SK-N-MC (cell line): ENCODE results near the gene TK2.
"Not testable (repeated sequence)": the region's sequence is repeated elsewhere in the genome, so short reads cannot be mapped to it uniquely, and the experiment has no call there.

Experiments used
- DNase-seq: peaks from one replicate; pipeline ENCODE4 v3.0.0-alpha.2; 2011; ENCODE audit warnings: low read depth, low spot score
- H3K27ac ChIP-seq: fragments of 200-600 bp; sonication (generic); 2 replicates; pipeline ENCODE4 v1.5.1; 2016; ENCODE audit warnings: mixed run types
- H3K36me3 ChIP-seq: fragments of 200-600 bp; sonication (generic); 2 replicates; pipeline ENCODE4 v1.6.1; 2017; ENCODE audit warnings: antibody characterized with exemption, low read length, mixed read lengths; ENCODE audit not compliant: insufficient read depth
- H3K4me3 ChIP-seq: fragments of 200-600 bp; sonication (generic); 2 replicates; pipeline ENCODE4 v1.5.1; 2016
- H3K9ac ChIP-seq: fragments of 200-600 bp; sonication (generic); 2 replicates; pipeline ENCODE4 v1.8.0; 2017; ENCODE audit warnings: mixed run types, mixed read lengths; ENCODE audit not compliant: insufficient read length
- H3K9me3 ChIP-seq: fragments of 200-600 bp; sonication (generic); 2 replicates; pipeline ENCODE4 v1.6.1; 2017; ENCODE audit warnings: low read depth, mild to moderate bottlenecking, antibody characterized with exemption, low read length, moderate library complexity, mixed read lengths
- EZH2 ChIP-seq: fragments of 200-600 bp; sonication (generic); IDR thresholded peaks from one replicate; pipeline ENCODE4 v1.6.1; 2017; ENCODE audit warnings: antibody characterized with exemption
- FOXP2 ChIP-seq: optimal IDR thresholded peaks from 2 replicates; pipeline ENCODE3; 2011; ENCODE audit warnings: mild to moderate bottlenecking, moderate library complexity; ENCODE audit not compliant: insufficient read depth; ENCODE audit errors: extremely low read length, control extremely low read depth
- POLR2AphosphoS5 ChIP-seq: IDR thresholded peaks from 2 replicates; pipeline ENCODE4 v1.6.1; 2012; ENCODE audit warnings: mild to moderate bottlenecking, low read depth, low read length, borderline replicate concordance

Gene TK2

DNA sequence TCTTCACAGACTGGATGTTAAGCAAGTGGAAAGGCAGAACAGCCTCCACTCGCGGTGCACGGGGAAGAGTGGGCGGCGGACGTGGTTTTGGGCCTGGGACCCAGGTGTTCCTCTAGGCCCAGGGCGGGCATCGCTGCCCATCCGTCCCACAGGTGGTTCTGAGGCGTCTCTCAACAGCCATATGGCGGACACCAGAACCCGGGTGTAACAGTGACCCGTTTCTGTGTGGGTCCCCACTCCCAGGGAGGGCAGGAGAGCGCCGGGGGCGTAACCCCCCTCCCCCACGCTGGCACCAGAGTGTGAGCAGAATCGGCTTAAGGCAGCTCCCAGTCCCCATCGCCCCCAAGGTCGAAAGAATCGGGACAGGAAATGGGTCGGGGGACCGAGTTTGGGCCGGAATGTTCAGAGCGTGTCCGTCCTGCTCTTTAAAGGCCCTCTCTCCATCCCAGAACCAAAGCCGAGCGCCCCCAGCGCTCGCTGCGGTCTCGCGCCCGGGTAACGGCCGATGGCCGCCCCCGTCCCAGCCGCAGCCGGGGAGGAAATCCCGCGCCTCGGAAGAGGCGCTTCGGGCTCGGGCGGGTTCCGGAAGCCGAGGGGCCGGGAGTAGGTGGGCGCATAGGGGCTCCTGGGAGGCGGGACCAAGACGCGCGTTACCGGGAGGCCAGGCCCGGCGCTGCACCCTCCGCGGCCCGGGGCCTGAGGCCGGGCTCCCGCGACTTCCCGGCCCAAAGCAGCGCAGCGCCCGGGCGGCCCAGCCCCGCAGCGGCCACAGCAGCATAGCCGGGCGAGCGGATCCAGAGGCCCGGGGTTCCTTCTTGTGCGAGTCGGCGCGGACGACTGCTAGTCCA, at the start of gene TK2:
Gene TK2, minus strand, starts transcription at position 839 of the 848 bp plus-strand sequence. Its CDS starts 61 bp downstream, at position 778.
- H3K9ac ChIP-seq: peak within 1 kb of the TSS; percentile 20
- H3K27ac ChIP-seq: no peak within 1 kb of the TSS
- peak; percentile 15; the same call in 1 of the 2 replicates for TF ChIP-seq POLR2AphosphoS5
- TF ChIP-seq FOXP2: no peak
- TF ChIP-seq EZH2: no peak
- H3K4me3 ChIP-seq: no peak within 1 kb of the TSS
- DNase-seq: no peak
- H3K36me3 ChIP-seq: no peaks in the 10 kb centered on the region
- H3K9me3 ChIP-seq: no peaks in the 10 kb centered on the region

DNA sequence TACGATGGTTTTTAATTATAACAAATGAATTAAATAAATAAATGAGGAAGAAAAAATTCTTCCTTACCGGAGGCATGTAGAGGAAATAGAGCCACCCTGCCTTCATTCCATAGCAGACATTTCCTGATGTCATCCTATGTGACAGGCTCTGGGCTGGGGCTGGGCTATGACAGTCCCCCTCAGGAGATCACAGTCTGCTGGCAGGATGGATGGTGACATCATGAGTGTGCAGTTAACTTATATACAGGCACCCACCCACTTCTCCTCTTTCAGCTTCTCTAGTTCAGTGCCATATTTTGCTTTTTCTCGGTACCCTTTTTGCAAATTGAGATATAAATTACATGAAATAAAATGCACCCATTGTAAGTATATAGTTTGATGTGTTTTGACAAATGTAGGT, 48.2 kb upstream of the TK2 start:
- Histone ChIP-seq H3K27ac (no peak overlapping the region), H3K9me3 (no peaks in the 10 kb centered on the region), H3K4me3 (no peak overlapping the region), H3K36me3 (no peaks in the 10 kb centered on the region), H3K9ac (no peak overlapping the region)
- TF ChIP-seq FOXP2 (no peak), EZH2 (no peak), POLR2AphosphoS5 (no peak)
- no peak for DNase-seq

DNA sequence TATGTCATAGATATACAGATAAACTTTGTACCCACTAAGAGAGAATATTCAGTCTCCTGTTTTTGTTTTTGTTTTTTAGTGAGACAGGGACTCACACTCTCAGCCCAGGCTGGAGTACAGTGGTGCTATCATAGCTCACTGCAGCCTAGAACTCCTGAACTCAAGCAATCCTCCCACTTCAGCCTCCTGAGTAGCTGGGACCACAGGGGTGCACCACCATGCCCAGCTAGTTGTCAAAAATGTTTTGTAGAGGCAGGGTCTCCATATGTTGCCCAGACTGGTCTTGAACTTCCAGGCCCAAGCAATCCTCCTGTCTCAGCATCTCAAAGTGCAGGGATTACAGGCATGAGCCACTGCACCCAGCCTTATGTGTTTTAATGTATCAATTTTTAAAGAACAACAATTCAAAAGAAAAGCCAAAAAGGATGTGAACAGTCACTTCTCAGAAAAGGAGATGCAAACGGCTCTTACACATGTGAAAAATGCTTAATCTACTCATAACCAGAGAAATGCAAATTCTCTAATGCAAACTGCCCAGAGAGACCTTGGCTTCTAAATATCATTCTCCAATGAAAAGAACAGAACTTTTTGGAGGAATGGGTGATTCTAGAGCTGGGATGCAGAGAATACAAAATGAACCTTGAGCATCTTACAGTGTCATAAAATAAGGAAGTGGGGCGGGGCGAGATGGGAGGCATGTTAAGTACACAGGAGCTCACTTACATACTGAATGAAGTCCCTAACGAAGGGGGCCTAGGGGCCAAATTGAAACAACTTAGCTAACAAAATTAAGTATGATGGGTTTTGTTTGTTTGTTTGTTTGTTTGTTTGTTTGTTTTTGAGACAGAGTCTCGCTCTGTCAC, 47.3 kb upstream of the TK2 start:
- no peak overlapping the region for H3K9ac ChIP-seq
- TF ChIP-seq EZH2 (no peak), POLR2AphosphoS5 (no peak)

DNA sequence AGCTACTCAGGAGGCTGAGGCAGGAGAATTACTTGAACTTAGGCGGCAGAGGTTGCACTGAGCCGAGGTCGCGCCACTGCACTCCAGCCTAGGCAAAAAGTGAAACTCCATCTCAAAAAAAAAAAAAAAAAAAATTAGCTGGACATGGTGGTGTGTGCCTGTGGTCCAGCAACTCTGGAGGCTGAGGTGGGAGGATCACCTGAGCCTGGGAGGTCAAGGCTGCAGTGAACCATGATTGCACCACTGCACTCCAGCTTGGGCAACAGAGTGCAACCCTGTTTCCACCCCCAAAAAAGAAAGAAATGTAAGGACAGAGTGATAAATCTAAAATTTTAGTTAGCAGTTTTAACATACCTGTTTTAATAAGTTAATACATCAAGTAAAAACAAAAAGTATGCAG, 46.6 kb upstream of the TK2 start:
- not testable (repeated sequence) for H3K9ac ChIP-seq, H3K36me3 ChIP-seq, DNase-seq, H3K9me3 ChIP-seq, H3K4me3 ChIP-seq, H3K27ac ChIP-seq

More for the DNA sequence above, 47.3 kb upstream of the TK2 start:
- Histone ChIP-seq H3K27ac (no peak overlapping the region), H3K36me3 (no peaks in the 10 kb centered on the region), H3K9me3 (no peaks in the 10 kb centered on the region), H3K4me3 (no peak overlapping the region)
- no peak for DNase-seq

DNA sequence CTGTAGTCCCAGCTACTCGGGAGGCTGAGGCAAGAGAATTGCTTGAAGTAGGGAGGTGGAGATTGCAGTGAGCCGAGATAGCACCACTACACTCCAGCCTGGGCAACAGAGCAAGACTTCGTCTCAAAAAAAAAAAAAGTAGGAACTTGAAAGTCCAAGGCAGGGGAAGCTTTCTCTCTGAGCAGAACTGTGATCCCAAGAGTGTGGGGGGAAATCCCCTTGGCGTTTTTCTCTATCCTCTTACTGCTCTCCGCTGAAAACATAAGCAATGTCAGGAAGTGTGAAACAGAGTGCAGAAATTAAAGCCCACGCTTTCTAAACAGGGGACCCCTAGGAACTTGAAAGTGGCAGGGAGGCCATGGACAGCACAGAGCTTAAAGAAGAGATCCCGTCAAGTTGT, 44.8 kb upstream of the TK2 start:
- no peak overlapping the region for H3K9ac ChIP-seq
- H3K27ac ChIP-seq: no peak overlapping the region
- H3K36me3 ChIP-seq: no peaks in the 10 kb centered on the region
- no peaks in the 10 kb centered on the region for H3K9me3 ChIP-seq
- no peak for DNase-seq
- no peak for TF ChIP-seq EZH2
- no peak for TF ChIP-seq POLR2AphosphoS5
- H3K4me3 ChIP-seq: no peak overlapping the region

DNA sequence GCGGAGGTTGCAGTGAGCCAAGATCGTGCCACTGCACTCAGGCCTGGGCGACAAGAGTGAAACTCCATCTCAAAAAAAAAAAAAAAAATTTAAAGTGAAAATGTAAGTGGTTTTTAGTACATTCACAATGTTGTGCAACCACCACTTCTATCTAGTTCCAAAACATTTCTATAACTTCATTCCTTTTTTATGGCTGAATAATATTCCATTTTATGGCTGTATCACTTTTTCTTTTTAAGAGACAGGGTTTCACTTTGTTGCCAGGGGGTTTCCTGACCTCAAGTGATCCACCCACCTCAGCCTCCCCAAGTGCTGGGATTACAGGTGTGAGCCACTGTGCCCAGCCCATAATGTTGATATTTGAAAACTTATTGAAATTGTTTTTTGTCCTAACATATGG, 42.9 kb upstream of the TK2 start:
- Histone ChIP-seq H3K9ac (no peak overlapping the region), H3K9me3 (no peaks in the 10 kb centered on the region), H3K4me3 (no peak overlapping the region), H3K36me3 (no peaks in the 10 kb centered on the region), H3K27ac (no peak overlapping the region)
- DNase-seq: no peak
- TF ChIP-seq POLR2AphosphoS5 (no peak), EZH2 (no peak), FOXP2 (no peak)

DNA sequence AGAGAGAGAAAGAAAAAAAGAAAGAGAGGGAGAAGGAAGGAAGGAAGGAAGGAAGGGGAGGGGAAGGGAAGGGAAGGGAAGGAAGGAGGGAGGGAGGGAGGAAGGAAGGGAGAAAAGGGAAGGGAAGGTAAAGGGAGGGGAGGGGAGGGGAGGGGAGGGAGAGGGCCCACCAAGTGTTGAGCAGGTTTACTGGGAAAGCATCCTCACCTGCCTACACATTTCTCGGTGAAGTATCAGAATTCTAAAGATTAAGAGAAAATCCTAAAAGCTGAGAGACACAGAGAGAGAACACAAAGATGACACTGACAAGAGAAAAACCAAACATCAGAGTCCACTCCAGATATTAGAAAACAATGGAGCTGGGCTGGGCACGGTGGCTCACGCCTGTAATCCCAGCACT, 42.3 kb upstream of the TK2 start:
- no peak for DNase-seq
- TF ChIP-seq POLR2AphosphoS5 (no peak), EZH2 (no peak), FOXP2 (no peak)
- Histone ChIP-seq H3K4me3 (no peak overlapping the region), H3K9me3 (no peaks in the 10 kb centered on the region), H3K9ac (no peak overlapping the region), H3K27ac (no peak overlapping the region), H3K36me3 (no peaks in the 10 kb centered on the region)

DNA sequence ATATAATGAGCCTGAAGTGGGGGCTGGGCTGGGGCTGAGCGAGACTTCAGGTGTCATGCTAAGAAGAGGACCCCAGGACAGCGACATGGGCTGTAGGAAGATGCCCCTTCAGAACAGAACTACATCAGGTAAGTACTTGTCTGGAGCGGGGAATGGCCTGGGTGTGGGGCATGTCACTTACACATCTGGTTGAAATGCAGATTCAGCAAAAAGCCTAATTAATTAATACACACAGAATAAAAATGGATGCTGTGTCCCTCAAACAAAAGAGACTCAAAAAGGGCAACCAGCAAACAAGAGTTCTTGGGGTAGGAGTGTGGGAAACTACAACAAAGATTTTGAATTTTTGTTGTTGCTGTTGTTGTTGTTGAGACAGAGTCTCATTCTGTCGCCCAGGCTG, 41.1 kb upstream of the TK2 start:
- Histone ChIP-seq H3K4me3 (no peak overlapping the region), H3K9ac (no peak overlapping the region), H3K27ac (no peak overlapping the region), H3K9me3 (no peaks in the 10 kb centered on the region), H3K36me3 (no peaks in the 10 kb centered on the region)
- TF ChIP-seq FOXP2 (no peak), EZH2 (no peak)
- no peak for DNase-seq

DNA sequence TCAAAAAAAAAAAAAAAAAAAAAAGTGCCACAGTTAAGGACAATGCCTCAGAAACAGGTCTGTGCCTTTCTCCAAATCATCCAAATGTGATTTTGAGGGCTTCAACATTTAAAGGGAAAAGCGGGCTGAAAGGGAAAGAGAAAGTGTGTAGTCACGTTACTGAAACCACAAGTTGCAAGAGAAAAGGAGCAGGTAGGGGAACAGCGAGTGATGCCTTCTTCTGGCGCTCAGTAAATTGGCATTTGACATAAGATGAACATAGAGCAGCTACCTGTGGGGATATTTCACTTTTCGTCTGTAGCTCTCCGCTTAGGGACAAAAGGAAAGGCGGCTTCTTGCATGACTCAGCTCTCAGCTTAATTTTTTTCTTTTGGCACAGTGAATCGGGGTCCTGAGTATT, 40.4 kb upstream of the TK2 start:
- DNase-seq: no peak
- no peak overlapping the region for H3K9ac ChIP-seq
- TF ChIP-seq POLR2AphosphoS5 (no peak), FOXP2 (no peak), EZH2 (no peak)
- no peak overlapping the region for H3K4me3 ChIP-seq
- H3K9me3 ChIP-seq: no peaks in the 10 kb centered on the region
- H3K36me3 ChIP-seq: no peaks in the 10 kb centered on the region
- no peak overlapping the region for H3K27ac ChIP-seq
